Umbilical cord (tissue), 2 donors: ENCODE measurements around the gene TNFRSF21. TPM values are rescaled to one million over a fixed set of nuclear protein-coding genes. Genes with fewer than 3 reads are reported as not detected.
A peak's percentile ranks its signal among the peaks of the same experiment; 100 is the strongest.

ENCODE experiments used
- DNase-seq: peaks from one replicate; pipeline ENCODE4 v3.0.0-alpha.2; 2015; ENCODE audit warnings: low spot score
- total RNA-seq: library from RNA; depleted of rRNA; stranded (reverse); fragments of >200 nt; gene quantifications from one replicate; pipeline ENCODE4 v1.2.3, GENCODE V29; 2014; ENCODE audit warnings: low replicate concordance; ENCODE audit not compliant: insufficient read depth

TNFRSF21 gene
- total RNA-seq, 1 donor from 2014 or later, result 13.0 TPM

DNA sequence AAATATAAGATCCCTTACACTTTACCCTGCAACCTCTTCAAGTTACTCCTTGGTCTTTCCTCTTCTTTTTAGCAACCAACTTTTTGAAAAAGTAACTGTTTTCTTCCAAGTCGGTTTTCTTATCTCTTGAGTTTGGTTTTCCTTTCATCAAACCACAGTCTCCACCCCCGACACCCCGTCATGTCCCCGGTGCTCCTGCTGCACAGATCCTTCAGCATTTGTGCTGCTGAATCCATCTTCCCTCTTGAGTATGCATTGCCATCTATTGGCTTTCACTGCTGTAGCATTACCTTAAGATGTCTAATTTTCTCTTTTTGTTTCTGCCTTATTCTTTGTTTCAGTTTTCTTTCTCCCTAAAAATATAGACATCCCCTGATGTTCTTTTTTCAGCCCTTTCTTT is 11.9 kb upstream of the TNFRSF21 start:
- no peak for DNase-seq

DNA sequence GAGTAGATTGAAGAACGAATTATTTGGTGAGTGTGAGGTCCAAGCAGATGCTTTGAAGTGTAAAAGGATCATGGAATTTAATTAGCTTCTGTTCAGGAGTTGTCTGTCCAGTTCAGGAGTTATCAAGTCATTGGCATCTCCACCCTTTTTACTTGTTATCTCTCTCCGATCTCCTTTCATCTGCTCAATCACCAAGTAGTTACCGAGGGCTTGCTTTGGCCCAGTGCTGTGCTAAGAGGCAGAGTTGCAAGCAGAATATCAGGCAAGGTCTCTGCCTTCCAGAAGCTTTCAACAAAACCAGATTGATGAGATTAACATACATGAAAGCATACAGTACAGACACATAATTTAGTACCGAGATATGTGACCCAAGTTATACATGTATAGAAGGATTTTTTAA is 10.2 kb upstream of the TNFRSF21 start:
- no peak for DNase-seq

DNA sequence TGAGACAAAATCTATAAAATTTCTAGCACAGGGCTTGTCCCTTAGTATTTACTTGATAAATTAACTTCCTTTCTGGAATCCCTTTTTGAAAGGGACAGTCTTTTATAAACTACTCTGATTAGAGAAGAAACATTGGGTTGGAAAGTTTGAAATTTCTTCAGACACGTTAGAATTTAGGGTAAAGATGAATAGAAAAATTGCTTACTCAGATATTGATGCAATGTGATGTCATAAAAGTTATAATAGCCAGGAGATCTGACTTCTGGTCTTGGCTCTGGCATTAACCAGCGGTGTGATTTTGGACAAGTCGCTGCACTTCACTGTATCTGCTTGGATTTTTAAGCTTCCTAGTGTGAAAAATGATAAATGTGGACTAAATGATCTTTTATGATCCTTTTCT is 9.7 kb upstream of the TNFRSF21 start:
- no peak for DNase-seq

DNA sequence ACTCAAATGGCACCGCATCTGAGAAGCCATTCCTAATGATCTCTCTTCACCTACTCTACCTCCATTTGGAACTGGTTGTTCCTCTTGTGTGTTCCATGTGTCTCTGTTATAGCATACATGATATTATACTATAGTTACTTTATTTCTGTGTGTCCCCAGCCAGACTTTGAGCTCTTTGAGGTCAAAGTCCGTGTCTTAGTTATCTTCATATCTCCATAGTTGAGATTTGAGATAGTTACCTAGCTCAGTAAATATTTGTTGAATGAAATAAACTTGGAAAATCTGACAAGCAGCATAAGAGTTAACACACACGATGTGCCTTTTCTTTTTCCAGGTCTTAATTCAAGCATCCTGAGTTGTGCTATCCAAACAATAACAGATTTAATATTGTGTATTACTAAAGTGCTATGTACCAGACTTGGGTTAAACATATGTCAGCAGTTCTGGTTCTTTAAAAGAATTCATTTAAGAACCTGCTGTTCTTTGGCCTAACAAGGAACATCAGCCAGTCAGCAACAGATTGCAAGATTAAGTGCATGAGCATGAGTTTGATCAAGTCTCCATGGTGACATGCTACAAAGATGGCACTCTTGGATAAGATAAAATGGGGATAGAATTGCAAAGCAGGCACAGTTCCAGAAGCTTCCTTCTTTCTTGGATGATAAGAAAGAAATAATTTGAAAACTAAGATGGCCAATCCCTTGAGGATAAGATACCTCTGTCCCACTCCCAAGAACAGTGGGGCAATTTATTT is 8.7 kb upstream of the TNFRSF21 start:
- DNase-seq, result no peak

DNA sequence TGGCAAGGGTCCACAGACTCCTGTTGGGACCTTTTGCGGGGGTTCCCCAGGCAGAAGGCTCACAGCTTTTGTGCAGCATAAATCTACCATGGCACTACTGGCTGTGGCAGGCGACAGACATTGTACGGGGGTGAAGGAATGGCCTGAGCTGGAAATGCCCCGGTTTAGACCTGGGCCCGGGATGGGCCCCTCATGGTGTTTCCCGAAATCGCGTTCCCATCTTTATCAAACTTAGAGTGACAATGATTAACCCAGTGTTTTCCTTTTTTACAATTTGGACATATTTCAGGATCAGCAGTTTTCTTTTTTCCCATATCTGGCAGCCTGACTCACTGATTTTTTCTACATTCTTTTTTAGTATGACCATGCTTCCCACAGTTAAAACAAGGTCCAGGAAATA is 5.5 kb upstream of the TNFRSF21 start:
- DNase-seq, result peak; percentile 24

DNA sequence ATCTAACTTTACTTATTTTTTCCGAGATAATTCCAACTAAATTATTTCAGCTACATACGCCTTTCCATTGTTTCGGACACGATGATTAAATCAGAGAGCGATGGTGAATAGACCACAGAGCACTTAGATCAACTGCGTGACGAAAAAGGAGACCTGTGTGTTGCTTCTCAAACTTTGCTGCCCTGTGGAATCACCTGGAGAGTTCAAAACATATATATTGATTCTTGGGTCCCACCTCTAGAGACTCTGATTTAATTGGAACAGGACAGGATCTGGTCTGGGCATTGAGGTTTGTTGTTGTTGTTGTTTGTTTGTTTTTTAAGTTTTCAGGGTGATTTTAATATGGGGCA is 401 bp upstream of the TNFRSF21 start:
- no peak for DNase-seq

DNA sequence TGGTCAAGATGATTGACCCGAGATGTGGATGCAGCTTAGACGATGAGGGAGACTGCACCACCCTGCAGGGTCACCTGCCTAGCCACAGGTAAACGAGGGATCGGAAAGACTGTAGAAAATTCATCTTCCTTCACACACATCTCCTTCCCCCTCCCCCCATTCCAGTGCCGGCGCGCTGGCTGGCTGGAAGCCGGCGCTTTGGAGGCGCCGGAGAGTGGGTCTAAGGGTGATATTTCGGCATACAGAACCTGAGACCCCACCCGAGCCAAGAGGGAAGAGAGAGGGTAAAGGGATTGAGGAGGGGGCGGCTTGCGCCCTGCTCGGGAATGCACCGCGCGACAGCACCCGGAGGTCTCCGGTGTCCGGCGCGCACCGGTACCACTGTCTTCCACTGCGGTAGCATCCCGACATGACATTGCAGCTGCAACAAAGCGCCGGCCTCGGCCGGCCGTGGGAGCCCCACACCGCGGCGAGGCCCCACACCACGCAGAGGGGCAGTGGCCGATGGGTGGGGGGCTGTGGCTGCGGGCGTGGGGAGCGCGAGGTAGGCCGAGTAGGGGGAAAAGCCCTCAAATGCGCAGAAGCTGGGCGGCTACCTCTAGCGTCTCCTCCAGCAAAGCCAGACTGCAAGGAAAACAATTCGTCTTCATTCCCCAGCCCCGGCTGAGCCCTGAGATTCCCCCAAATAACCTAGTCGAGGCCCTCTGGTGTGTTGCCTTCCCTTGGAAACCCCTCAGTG is 984 bp downstream of the TNFRSF21 start:
- DNase-seq, result peak; percentile 29

DNA sequence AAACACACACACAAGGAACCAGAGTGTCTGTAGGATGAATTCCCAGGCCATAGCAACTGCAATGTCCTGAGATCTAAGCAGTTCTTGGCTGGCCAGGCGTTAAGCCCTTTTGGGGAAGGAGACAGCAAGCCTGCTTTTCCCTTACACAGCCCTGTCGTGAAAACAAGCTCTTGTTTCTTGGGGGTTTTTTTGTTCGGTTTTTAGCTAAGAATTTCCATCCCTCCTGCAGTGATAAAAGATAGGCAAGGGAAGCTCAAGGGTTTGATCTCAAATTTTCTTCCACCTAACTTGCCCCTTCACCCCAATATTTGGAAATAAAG is 1.5 kb downstream of the TNFRSF21 start:
- no peak for DNase-seq

DNA sequence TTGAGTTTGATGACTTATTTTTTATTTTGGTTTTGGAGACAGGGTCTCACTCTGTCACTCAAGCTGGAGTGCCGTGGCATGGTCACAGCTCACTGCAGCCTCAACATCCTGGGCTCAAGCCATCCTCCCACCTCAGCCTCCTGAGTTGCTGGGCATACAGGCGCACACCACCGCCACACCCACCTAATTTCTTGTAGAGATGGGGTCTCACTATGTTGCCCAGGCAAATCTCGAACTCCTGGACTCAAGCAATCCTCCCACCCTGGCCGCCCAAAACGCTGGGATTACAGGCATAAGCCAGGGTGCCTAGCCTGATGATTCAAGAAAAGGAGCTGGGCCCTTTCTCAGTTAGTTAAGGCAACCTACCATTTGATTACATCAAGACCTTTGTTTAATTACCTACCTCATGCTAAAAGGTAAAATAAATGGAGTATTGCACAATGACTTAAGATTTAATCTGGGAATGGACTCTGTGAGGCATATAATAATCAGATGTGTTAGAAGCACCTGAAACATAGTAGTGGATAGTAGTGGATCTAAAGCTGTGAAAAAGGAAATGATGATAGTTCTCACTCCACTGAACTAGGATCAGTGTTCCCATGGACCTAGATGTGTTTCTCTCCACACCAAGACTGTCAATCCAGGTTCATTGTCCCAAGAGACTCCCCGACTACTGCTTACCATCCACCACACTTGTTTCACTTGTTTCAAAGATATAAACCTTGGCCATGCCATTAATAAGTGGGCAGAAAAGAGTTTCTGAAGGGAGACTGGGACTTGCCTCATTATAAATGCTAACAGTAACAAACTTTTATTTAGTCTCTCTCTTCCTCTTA is 2.1 kb downstream of the TNFRSF21 start:
- DNase-seq, result no peak

DNA sequence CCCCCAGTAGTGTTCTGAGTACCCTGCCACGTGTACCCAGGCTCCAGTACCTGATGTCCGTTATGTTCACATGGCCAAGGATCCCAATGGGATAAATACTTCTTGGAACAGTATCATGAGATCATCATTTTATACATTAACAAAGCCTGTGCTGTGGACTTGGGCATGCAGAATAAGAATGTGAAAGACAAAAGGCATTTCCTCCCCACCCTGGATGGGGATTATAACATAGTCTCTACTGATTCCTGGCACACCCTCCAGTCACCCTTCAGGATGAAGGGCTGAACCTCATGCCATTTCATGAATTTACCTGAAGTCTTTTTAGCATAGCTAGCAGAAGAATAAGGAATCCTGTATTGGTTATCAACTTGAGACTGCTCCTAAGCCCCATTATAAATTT is 2.8 kb downstream of the TNFRSF21 start:
- no peak for DNase-seq

DNA sequence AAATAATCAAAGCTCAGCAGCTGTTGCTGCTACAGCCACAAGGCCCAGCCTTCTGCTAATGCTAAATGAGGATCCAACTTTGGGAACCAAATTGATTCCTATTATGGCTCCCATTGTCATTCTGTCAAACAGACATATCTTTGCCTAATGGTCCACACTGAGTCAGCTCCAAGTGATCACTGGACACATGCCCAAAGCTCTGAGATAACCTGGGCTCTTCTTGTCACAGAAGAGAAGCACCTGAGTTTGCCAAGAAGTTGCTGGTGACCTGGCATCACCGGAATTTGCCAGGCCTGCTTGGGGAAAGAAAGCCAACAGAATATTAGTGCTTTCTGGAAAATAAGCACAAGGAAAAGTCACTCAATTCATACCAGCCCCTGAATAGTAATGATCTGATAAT is 5.8 kb downstream of the TNFRSF21 start:
- no peak for DNase-seq

DNA sequence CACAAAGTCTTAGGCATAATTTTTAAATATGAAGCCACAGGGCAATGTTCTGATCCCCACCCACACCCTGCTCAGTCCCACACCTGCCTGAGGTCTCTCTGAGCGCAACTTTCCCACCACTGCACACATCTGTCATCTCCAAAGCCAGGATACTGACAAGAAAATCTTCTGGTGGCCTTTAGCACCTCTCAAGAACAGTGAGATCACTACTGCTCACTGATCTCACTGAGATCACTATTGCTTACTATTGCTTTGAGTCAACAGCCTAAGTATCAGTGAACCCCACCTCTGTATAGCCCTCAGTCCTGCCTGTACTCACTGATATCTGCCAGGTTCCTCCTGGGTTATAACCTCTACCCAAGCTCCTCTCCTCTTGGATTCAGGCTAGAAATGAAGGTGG is 6.4 kb downstream of the TNFRSF21 start:
- no peak for DNase-seq

DNA sequence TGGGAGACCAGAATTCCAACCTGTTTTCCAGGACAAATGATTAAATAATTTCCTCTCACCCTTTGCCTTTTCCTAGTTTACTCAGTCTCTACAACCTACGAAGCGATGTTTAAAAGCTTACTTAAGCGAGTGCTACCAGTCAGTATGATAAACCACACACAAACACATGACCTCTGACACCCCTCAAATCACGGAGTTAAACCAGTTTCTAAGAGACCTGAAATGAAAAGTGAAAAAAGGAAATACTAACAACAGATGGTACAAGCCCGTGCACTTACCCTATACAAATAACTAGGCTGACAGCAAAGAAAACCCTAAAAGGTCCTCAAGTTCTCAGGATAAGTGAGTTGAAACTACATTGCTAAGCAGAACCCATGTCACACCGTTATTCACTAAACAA is 7.7 kb downstream of the TNFRSF21 start:
- DNase-seq, result no peak

DNA sequence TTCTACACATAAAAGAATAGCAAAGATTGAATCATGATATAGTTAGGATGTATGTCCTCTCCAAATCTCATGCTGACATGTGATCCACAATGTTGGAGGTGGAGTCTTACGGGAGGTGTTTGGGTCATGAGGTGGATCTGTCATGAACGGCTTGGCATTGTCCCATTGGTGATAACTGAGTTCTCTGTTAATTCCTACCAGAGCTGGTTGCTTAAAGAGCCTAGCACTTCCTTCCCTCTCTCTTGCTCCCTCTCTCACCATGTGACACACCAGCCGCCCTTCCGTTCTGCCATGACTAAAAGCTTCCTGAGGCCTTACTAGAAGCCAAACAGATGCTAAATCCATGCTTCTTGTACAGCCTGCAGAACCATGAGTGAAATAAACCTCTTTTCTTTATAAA is 8.3 kb downstream of the TNFRSF21 start:
- no peak for DNase-seq

DNA sequence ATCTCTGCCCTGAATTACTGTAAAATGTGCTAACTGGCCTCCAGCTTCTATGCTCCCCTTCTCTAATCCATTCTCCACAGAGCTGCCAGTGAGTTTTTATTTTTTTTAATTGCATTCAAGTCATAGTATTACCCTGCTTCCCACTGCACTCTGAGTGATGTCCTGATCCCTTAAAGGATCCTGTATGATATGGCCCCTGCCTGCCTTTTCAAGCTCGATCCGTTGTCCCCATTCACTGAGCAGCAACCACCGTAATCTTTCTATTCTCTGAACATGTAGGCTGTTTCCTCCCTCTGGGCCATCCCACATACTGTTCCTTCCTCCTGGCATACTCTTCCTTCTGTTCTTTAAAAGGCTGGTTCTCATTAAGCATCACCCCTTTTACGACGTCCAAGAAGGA is 9.3 kb downstream of the TNFRSF21 start:
- no peak for DNase-seq

DNA sequence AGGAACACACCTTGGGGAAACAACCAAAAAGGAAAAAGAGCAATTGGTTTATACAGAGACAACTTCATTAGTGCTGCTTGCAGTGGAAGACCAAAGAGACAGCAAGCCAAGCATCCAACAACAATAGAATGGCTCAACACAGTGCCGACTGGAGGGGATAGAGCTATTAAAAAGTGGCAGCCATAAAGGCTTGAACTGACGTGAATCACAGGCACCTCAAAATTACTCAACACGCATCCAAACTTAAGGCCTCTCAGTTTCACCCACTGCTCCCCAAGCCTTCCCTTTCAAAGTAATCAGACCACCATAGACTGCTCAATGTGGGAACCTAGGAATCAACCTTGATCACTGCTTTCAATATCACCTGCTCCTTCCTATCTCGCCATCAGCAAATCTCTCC is 9.7 kb downstream of the TNFRSF21 start:
- no peak for DNase-seq

DNA sequence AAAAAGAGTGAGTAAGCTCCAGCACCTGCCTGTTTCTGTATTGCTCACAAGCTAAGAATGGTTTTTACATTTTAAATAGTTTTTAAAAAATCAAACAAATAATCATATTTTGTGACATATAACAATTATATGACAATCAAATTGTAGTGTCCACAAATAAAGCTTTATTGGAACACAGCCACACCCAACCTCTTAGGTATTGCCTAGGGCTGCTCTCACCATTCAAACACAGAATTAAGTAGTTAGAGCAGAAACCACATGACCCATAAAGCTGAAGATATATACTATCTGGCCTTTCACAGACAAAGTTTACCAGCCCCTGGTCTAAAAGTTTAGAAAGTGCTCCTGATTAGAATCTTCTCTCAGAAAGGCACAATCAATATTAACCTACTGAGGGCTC is 11.2 kb downstream of the TNFRSF21 start:
- no peak for DNase-seq

DNA sequence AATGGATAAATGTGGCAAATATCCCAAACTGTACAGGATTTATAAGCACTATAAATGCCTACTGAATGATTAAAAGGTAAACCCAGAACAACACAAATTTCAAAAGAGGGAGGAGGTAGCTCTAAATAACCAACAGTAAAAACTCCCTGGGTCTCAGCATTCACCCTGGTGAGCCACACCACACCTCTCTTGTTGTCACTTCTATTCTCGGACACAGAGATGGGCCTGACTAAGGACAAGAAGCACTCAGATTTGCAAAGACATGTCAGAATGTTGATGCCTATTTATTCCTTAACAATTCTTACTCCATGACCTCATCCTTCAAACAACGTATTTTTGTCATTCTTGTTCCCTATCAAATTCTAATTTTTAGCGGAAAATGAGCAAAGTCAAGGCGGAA is 14.7 kb downstream of the TNFRSF21 start:
- DNase-seq, result no peak

DNA sequence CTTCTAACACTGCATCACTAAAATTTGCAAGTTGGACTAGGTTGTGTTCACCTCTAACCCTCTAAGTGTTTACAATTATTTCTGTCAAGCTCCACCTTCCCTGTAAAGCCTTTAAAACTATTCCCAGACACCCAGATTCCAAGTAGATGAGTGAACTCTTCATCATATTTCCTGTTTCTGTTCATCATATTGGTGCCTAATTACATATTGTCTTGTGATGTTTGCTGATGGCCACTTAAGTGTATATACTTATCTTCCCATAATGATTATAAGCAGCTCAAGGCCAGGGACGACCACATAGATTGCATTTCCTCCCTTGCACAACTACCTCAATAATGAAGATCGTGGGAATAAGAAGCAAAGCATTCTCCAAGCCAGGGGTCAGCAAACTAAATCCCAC is 16.8 kb downstream of the TNFRSF21 start:
- no peak for DNase-seq

DNA sequence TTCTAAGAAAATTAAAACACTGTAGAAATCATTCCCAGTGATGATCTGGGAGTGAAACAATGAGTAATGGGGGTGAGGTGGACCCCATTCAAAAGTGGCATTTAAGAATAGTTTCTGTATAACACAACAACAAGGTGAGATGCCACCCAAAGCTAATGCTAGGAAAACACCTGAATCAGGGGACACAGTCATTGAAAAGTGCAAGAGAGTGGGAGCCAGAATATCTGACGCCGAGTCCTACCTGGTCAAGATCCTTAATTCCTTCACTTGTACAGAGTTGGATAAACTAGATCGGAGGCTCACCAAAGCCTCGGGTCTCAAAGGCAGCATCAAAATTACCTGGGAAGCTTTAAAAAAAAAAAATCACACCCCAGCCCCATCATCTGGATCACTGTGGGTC is 17.7 kb downstream of the TNFRSF21 start:
- DNase-seq, result no peak

DNA sequence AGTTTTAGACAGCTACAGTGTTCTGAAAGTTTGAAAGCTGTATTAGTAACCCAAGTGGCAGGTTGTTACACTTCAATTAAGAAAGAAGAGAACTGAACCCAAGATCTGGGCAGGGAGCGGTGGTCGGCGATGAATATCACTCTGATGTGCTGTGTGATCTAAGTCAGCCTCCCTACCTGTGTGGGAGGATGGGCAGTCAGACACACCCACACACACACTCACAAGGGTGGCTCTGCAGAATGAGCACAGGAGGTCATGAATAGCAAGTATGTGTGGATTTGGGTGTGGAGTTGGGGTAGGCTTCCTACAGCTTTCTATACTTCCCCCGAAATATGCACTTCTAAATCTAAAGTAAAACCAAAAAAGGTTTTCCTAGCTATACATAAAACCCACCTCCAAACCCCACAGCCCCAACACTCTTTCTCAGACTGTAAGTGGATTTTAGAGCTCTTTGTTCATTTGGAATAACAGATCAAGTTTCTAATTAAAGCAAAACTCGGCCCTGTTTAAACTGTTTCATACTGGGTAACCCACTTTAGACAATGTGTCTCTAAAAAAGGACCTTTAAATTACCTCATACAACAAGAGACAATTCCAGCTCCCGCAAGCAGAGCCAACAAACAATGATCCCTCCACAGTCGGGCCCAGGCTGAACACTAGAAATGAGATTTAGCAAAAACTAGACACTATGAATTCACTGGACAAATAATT is 19.4 kb downstream of the TNFRSF21 start:
- DNase-seq, result no peak
